Body of pancreas (tissue), 4 donors: ENCODE measurements around the gene MSH2. TPM values are rescaled to one million over a fixed set of nuclear protein-coding genes. Genes with fewer than 3 reads are reported as not detected.

Source experiments
- ATAC-seq: fragments of 150-250 bp; one replicate; pipeline ENCODE4 v1.9.1; 2016
- DNase-seq, 4 donors: peaks; one replicate each; pipeline ENCODE4 v3.0.0-alpha.2; 2019
- H3K27ac ChIP-seq, 4 donors: fragments of 200-600 bp; sonication (generic); 1 replicate in 3 of 4; 2 replicates in 1 of 4; pipeline versions ENCODE4 v1.5.1 to v1.6.1; 2016 to 2019; ENCODE audit warnings: mild to moderate bottlenecking in 1 of 4, mixed read lengths in 1 of 4, moderate library complexity in 1 of 4
- H3K27me3 ChIP-seq, 2 donors: fragments of 200-600 bp; sonication (generic); one replicate each; pipeline ENCODE4 v1.6.0; 2016; ENCODE audit warnings: mild to moderate bottlenecking in 1 of 2
- H3K36me3 ChIP-seq, 2 donors: fragments of 200-600 bp; sonication (generic); replicated peaks in 1 of 2; 2 replicates each; pipeline ENCODE4 v1.5.1; 2016; ENCODE audit warnings: low read depth in 2 of 2; ENCODE audit not compliant: insufficient read depth in 1 of 2
- H3K4me1 ChIP-seq: fragments of 200-600 bp; sonication (generic); one replicate; pipeline ENCODE4 v1.6.0; 2016
- H3K4me3 ChIP-seq, 2 donors: fragments of 200-600 bp; sonication (generic); 1 replicate in 1 of 2; 2 replicates in 1 of 2; pipeline ENCODE4 v1.5.1; 2016 to 2019
- H3K9me3 ChIP-seq, 3 donors: fragments of 200-600 bp; sonication (generic); 1 replicate in 2 of 3; 2 replicates in 1 of 3; pipeline ENCODE4 v1.5.1; 2016
- CTCF ChIP-seq, 7 experiments: fragments of 450-650 bp in 4 of 7; fragments of 200-600 bp in 3 of 7; sonication (generic) in 3 of 7; IDR thresholded peaks; one replicate each; pipeline ENCODE4 v1.5.1; 2016 to 2019; ENCODE audit warnings: antibody characterized with exemption in 7 of 7
- POLR2A ChIP-seq, 3 donors: fragments of 450-650 bp; IDR thresholded peaks; one replicate each; pipeline ENCODE4 v1.6.1; 2016; ENCODE audit warnings: antibody characterized with exemption in 3 of 3, mild to moderate bottlenecking in 2 of 3
- WGBS, 2 donors: methylation state at CpG; one replicate each; pipeline ENCODE4 v1.1.5; 2017; 5-methylcytosine and 5-hydroxymethylcytosine counted together
- intact Hi-C: fragments of 100-400 bp; cut with DNase I; formaldehyde crosslinking; loops from one replicate; pipeline ENCODE4 v1.15.1; 2023
- total RNA-seq, 2 donors: library from RNA; depleted of rRNA; stranded (reverse); fragments of >200 nt; gene quantifications; one replicate each; pipeline ENCODE4 v1.1.0, GENCODE V29; 2016

The MSH2 gene
- total RNA-seq, 2 donors from 2014 or later = 9.9 TPM

DNA sequence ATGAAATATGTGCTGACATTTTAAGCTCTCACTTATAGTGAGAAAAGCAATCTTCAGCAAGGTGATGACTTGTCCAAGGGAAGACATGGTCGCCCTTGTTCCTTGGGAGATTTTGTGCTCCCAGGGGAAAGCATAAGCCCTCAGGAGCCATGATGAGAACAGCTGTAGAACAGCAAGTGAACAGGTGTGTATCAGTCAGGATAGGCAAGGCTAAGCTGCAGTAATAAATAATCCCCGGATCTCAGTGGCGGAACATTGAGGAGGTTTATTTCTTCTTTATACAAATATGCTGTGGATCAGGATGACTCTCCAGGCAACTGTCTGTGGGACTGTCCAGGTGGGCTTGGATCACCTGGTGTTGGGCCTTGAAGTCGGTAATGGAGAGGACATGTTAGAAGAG, 103.1 kb downstream of the MSH2 start:
- Histone ChIP-seq H3K36me3 (no peaks in the 10 kb centered on the region), H3K27ac (no peak overlapping the region), H3K9me3 (peaks cover 0 to 4% (median 0%) of the 10 kb centered on the region in 3 donors), H3K4me3 (no peak overlapping the region), H3K4me1 (no peaks in the 10 kb centered on the region), H3K27me3 (no peaks in the 10 kb centered on the region)
- ATAC-seq (no peak), DNase-seq (no peak)
- intact Hi-C loops = no loop called here
- TF ChIP-seq CTCF (IDR thresholded peaks at IDR 0.05) = no peak
- TF ChIP-seq POLR2A (IDR thresholded peaks at IDR 0.05) = no peak
- WGBS, 2 donors = 60 to 81% methylated on average over 4 of the region's 4 CpGs

DNA sequence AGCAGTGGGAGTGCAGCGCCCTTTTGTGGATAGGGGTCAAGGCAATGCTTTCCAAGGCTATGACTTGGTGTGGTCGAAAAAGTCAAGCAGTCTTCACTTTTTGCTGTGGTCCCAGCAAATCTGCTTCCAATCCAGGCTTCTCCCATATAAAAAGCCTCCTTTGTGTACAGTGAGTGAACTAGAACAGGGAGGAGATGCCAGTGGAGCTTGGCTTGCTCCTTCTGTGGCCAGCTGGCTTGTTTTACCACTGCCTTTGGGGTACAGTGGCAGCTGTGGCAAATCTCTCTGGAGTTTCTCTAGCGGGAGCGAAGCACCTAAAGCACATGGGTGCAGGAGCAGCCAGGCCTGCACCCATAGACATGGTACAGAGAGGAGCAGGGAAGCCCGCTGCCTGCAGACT, 103.5 kb downstream of the MSH2 start:
- Histone ChIP-seq H3K4me1 (no peaks in the 10 kb centered on the region), H3K27ac (no peak overlapping the region), H3K4me3 (no peak overlapping the region), H3K27me3 (no peaks in the 10 kb centered on the region), H3K36me3 (no peaks in the 10 kb centered on the region), H3K9me3 (peaks cover 0 to 4% (median 0%) of the 10 kb centered on the region in 3 donors)
- WGBS, 2 donors = 88 to 89% methylated on average over 5 of the region's 5 CpGs
- ATAC-seq (no peak), DNase-seq (no peak)
- no peak for TF ChIP-seq CTCF (IDR thresholded peaks at IDR 0.05)
- intact Hi-C loops = no loop called here

GRCh38 chr2:47508080-47508479, 105.1 kb downstream of the MSH2 start:
- Histone ChIP-seq H3K27ac (no peak overlapping the region), H3K36me3 (no peaks in the 10 kb centered on the region), H3K9me3 (peaks cover 0 to 4% (median 0%) of the 10 kb centered on the region in 3 donors), H3K27me3 (no peaks in the 10 kb centered on the region), H3K4me3 (no peak overlapping the region), H3K4me1 (no peaks in the 10 kb centered on the region)
- intact Hi-C loops = no loop called here
- DNase-seq (no peak), ATAC-seq (no peak)
- 73% methylated on average over 4 of the region's 4 CpGs for WGBS, 2 donors
- TF ChIP-seq POLR2A (IDR thresholded peaks at IDR 0.05) (no peak), CTCF (IDR thresholded peaks at IDR 0.05) (no peak)

DNA sequence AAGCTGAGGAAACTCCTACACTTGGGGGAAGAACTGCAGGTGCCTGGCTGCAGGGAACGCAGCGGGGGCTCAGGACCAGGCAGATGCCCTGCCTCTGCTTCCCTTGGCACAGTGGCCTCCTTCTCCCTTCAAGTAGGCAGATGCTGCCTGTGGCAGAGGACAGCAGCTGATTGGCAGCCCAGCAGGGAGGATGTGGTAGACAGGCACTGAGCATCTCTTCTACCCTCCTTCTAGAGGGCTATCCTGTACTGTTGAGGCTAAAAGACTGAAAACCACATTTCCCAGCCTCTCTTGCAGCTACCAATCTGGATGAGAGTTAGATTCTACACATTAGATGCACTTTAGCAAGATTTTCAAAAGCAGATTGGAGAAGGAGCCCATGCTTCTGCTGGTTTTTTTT, 105.7 kb downstream of the MSH2 start:
- WGBS, 2 donors = 94 to 100% methylated on average over 2 of the region's 2 CpGs
- Histone ChIP-seq H3K9me3 (peaks cover 0 to 4% (median 0%) of the 10 kb centered on the region in 3 donors), H3K27me3 (no peaks in the 10 kb centered on the region), H3K36me3 (no peaks in the 10 kb centered on the region), H3K4me3 (no peak overlapping the region), H3K27ac (no peak overlapping the region), H3K4me1 (no peaks in the 10 kb centered on the region)
- no peak for ATAC-seq
- DNase-seq = no peak
- intact Hi-C loops = no loop called here
- TF ChIP-seq CTCF (IDR thresholded peaks at IDR 0.05) (no peak), POLR2A (IDR thresholded peaks at IDR 0.05) (no peak)

DNA sequence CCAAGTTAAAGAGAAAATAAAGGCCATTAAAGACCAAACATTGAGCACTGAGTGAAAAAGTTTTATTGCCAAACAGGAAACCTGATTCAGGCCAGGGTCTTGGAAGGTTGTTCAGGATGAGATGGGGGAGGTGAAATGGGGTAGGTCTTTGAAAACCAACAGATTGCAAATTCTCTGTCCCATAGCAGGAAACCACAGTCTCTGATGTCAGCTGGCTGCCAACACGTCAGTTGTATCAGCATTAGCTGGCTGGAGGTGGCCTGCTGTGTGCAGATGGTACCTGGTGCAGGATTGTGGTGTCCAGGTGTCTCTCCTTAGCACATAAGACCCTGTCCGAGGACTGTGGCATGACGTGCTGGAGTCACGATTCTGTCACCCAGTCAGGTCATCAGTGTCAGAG, 106.3 kb downstream of the MSH2 start:
- no peak for ATAC-seq
- no peak for DNase-seq

More for the DNA sequence above, 106.3 kb downstream of the MSH2 start:
- Histone ChIP-seq H3K4me1 (no peaks in the 10 kb centered on the region), H3K36me3 (no peaks in the 10 kb centered on the region), H3K4me3 (no peak overlapping the region), H3K27me3 (no peaks in the 10 kb centered on the region), H3K9me3 (peaks cover 0 to 4% (median 0%) of the 10 kb centered on the region in 3 donors), H3K27ac (no peak overlapping the region)
- TF ChIP-seq POLR2A (IDR thresholded peaks at IDR 0.05) = no peak
- TF ChIP-seq CTCF (IDR thresholded peaks at IDR 0.05) = no peak
- intact Hi-C loops = no loop called here
- WGBS, 2 donors = 52 to 57% methylated on average over 4 of the region's 4 CpGs
